ENCODE data around the gene SPEF2.
"Not testable (repeated sequence)": the region's sequence is repeated elsewhere in the genome, so short reads cannot be mapped to it uniquely, and the experiment has no call there.

The SPEF2 gene

DNA sequence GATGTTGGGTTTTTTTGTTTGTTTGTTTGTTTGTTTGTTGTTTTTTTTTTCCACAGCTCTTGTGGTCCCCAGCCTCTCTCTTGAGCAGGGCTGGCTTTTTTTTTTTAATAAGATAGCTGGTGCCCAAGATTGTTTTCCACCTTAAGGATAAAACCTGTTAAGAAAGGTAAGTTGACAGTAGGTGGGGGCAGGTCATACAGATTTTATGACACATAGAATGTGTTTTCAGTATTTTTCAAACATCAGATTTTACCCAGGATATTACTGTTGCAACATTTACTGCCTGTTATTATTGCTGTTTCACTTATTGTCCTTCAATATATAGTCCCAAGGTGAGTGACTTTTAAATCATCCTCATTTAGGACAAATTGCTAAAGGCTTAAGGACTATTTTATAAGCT is 235.1 kb downstream of the SPEF2 start:
- TF ChIP-seq, protein P1, sequence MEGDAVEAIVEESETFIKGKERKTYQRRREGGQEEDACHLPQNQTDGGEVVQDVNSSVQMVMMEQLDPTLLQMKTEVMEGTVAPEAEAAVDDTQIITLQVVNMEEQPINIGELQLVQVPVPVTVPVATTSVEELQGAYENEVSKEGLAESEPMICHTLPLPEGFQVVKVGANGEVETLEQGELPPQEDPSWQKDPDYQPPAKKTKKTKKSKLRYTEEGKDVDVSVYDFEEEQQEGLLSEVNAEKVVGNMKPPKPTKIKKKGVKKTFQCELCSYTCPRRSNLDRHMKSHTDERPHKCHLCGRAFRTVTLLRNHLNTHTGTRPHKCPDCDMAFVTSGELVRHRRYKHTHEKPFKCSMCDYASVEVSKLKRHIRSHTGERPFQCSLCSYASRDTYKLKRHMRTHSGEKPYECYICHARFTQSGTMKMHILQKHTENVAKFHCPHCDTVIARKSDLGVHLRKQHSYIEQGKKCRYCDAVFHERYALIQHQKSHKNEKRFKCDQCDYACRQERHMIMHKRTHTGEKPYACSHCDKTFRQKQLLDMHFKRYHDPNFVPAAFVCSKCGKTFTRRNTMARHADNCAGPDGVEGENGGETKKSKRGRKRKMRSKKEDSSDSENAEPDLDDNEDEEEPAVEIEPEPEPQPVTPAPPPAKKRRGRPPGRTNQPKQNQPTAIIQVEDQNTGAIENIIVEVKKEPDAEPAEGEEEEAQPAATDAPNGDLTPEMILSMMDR (conservative IDR thresholded peaks at IDR 0.05) = no peak
- TF ChIP-seq ZFX (IDR thresholded peaks at IDR 0.05) = no peak
- H3K27ac ChIP-seq = no peak overlapping the region

GRCh38 chr5:35853631-35854030 is 236.0 kb downstream of the SPEF2 start:
- TF ChIP-seq, protein P1 (conservative IDR thresholded peaks at IDR 0.05) = no peak
- TF ChIP-seq ZFX (IDR thresholded peaks at IDR 0.05) = no peak

DNA sequence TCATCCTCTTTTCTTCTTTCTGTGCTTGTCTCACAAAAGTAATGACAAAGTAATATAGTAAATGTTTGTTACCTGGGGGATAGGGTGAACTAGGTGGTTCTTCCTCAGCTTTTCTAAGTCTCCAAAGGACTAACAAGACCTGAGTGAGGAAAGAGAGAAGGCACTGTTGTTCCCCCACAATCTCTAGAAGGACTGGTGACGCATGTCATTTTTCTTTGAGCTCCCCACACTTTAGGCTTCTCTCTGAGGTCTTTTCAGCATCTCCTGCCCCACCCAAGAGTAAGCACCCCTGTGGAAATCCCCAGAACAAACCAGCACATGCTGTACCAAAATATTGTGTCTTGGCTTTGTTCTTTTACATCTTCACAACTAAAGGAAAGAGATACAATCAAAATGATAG is 236.6 kb downstream of the SPEF2 start:
- H3K27ac ChIP-seq = no peak overlapping the region
- no peak for TF ChIP-seq ZFX (IDR thresholded peaks at IDR 0.05)
- TF ChIP-seq, protein P1 (conservative IDR thresholded peaks at IDR 0.05) = no peak

More at GRCh38 chr5:35853631-35854030, 236.0 kb downstream of the SPEF2 start:
- H3K27ac ChIP-seq = no peak overlapping the region

GRCh38 chr5:35855187-35855586 is 237.5 kb downstream of the SPEF2 start:
- TF ChIP-seq, protein P1 (conservative IDR thresholded peaks at IDR 0.05) = no peak
- TF ChIP-seq ZFX (IDR thresholded peaks at IDR 0.05) = no peak
- H3K27ac ChIP-seq = no peak overlapping the region

GRCh38 chr5:35856186-35856764 is 238.6 kb downstream of the SPEF2 start:
- not testable (repeated sequence) for H3K27ac ChIP-seq

GRCh38 chr5:35856765-35857351 is 239.2 kb downstream of the SPEF2 start, which contains the start of gene IL7R:
TSS of gene IL7R (plus strand) at chr5:35856891. CDS start at chr5:35856978, 87 bp downstream.
- no peak within 1 kb of the TSS for H3K27ac ChIP-seq
- TF ChIP-seq, protein P1 (conservative IDR thresholded peaks at IDR 0.05) = no peak
- TF ChIP-seq ZFX (IDR thresholded peaks at IDR 0.05) = no peak

DNA sequence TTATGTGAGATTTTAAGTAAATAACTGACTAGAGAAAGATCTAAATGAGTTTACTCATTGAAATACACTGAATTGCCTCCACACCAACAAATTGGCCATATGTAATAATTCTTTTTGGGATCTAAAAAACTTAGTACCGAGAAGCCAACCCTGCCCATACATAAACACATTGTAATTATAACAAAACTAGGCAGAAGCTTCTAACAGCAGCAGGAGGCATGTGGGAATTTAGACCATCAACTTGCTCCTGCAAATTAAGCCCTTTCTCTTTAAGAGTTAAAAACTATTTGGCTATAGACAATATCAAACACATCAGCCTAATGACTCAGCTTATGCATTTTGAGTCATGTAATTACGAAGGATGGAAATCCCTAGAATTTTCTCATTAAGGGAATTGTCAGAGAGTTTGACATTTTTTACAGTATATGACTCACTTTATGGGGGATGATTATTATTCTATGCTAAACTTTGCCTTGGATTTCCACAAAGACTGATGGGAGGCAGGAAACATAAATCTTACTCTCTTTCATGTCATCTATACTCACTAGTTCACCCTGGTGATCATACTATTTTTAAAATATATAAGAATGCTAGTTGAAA is 240.0 kb downstream of the SPEF2 start:
- no peak overlapping the region for H3K27ac ChIP-seq
- TF ChIP-seq ZFX (IDR thresholded peaks at IDR 0.05) = no peak
- TF ChIP-seq, protein P1 (conservative IDR thresholded peaks at IDR 0.05) = no peak

All from C4-2B (cell line).